Uterus (tissue), 4 donors: ENCODE data around the gene GPR183. TPM values are rescaled to one million over a fixed set of nuclear protein-coding genes. Genes with fewer than 3 reads are reported as not detected.

ENCODE experiments used
- DNase-seq, 2 donors: peaks; one replicate each; pipeline ENCODE4 v3.0.0-alpha.2; 2019 to 2020
- H3K27ac ChIP-seq, 2 donors: fragments of 200-600 bp; sonication (generic); 1 replicate in 1 of 2; 2 replicates in 1 of 2; pipeline ENCODE4 v1.5.1; 2016 to 2018
- H3K27me3 ChIP-seq, 2 donors: fragments of 200-600 bp; sonication (generic); one replicate each; pipeline ENCODE4 v1.5.1; 2018 to 2019; ENCODE audit warnings: control low read depth in 1 of 2
- H3K36me3 ChIP-seq, 2 donors: fragments of 200-600 bp; sonication (generic); one replicate each; pipeline ENCODE4 v1.5.1; 2019; ENCODE audit warnings: control low read depth in 1 of 2
- H3K4me1 ChIP-seq, 2 donors: fragments of 200-600 bp; sonication (generic); one replicate each; pipeline ENCODE4 v1.5.1; 2018 to 2019; ENCODE audit warnings: control low read depth in 1 of 2
- H3K4me3 ChIP-seq, 2 donors: fragments of 200-600 bp; sonication (generic); 1 replicate in 1 of 2; 2 replicates in 1 of 2; pipeline ENCODE4 v1.5.1; 2018 to 2019; ENCODE audit warnings: mild to moderate bottlenecking in 1 of 2
- H3K9me3 ChIP-seq, 2 donors: fragments of 200-600 bp; sonication (generic); one replicate each; pipeline ENCODE4 v1.5.1; 2019; ENCODE audit warnings: control low read depth in 1 of 2
- CTCF ChIP-seq, 4 experiments: fragments of 200-600 bp in 2 of 4; fragments of 450-650 bp in 2 of 4; sonication (generic) in 2 of 4; IDR thresholded peaks; one replicate each; pipeline ENCODE4 v1.5.1; 2016 to 2019; ENCODE audit warnings: antibody characterized with exemption in 4 of 4, mild to moderate bottlenecking in 2 of 4, moderate library complexity in 1 of 4
- POLR2A ChIP-seq, 2 donors: fragments of 450-650 bp; IDR thresholded peaks; one replicate each; pipeline ENCODE4 v1.6.1; 2016; ENCODE audit warnings: antibody characterized with exemption in 2 of 2, mild to moderate bottlenecking in 1 of 2, moderate library complexity in 1 of 2
- intact Hi-C: fragments of 100-400 bp; cut with DNase I; formaldehyde crosslinking; loops from one replicate; pipeline ENCODE4 v1.15.1; 2023; ENCODE audit warnings: low total_unique reads
- total RNA-seq, 4 donors: library from RNA; depleted of rRNA in 3 of 4; stranded (reverse); fragments of >200 nt in 3 of 4; gene quantifications; one replicate each; pipeline versions ENCODE4 v1.1.0 to v1.2.4, GENCODE V29; 2014 to 2023
- donor health status: DM: yes; HTN: yes; CAD: no.

GPR183 gene
- total RNA-seq, 4 donors from 2014 or later: 2.0 to 10.8 (median 3.8) TPM

DNA sequence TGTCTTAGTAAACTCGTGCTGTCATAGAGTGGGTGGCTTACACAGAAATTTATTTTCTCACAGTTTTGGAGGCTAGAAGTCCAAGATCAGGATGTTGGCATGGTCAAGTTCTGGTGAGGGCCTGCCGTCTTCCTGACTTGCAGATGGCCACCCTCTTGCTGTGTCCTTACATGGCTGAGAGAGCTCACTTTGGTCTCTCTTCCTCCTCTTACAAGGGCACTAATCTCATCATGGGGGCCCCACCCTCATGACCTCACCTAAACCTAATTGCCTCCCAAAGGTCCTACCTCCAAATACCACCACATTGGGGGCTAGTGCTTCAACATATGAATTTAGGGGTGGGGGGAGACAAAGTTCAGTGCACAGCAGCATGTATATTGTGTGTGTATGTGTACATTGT, 34.7 kb downstream of the GPR183 start:
- no peak for TF ChIP-seq POLR2A (IDR thresholded peaks at IDR 0.05)
- TF ChIP-seq CTCF (IDR thresholded peaks at IDR 0.05): no peak
- no peaks in the 10 kb centered on the region for H3K27me3 ChIP-seq
- H3K27ac ChIP-seq: no peak overlapping the region
- DNase-seq: no peak
- no peaks in the 10 kb centered on the region for H3K36me3 ChIP-seq
- intact Hi-C loops: no loop called here
- no peaks in the 10 kb centered on the region for H3K4me1 ChIP-seq
- no peaks in the 10 kb centered on the region for H3K9me3 ChIP-seq
- H3K4me3 ChIP-seq: no peak overlapping the region

DNA sequence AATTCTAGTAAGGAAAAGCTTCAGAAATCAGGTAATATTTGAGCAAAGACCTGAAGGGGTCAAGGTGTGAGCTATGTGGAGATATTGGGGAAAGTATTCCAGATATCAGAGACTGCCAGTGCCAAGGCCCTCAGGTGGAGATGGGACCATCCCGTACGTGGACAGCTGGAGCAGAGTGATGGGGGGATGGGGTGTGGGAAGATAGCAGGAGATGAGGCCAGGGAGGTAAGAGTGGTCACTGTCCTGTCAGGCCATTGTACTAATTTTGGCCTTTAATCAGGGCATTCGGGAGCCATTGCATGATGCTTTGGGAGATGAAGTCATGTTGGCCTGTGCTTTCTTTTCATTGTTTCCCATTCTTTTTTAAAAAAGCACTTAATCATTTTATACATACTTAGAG, 36.0 kb downstream of the GPR183 start:
- H3K4me1 ChIP-seq: no peaks in the 10 kb centered on the region
- no peaks in the 10 kb centered on the region for H3K36me3 ChIP-seq
- H3K4me3 ChIP-seq: no peak overlapping the region
- DNase-seq: no peak
- H3K9me3 ChIP-seq: no peaks in the 10 kb centered on the region
- TF ChIP-seq CTCF (IDR thresholded peaks at IDR 0.05): no peak
- no peak overlapping the region for H3K27ac ChIP-seq
- no peaks in the 10 kb centered on the region for H3K27me3 ChIP-seq
- intact Hi-C loops: no loop called here

DNA sequence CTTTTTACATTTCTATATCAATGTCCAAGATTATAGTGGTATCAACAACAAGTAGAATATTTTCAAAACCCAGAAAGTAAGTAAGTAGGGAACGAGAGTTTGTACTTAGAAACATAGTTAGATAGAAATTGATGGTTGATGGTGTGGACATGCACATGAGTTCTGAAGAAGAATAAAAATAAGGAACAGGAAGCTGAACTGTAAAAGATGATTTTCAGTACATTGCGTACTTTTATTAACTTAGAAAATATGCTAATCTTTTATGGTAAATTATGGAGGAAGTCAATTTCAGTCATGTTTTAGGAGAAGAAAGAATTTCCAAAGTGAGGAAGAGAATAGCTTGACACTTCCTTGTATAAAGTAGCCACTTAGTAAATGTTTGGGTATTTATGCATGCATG, 36.7 kb downstream of the GPR183 start:
- DNase-seq: no peak
- TF ChIP-seq CTCF (IDR thresholded peaks at IDR 0.05): no peak
- TF ChIP-seq POLR2A (IDR thresholded peaks at IDR 0.05): no peak
- Histone ChIP-seq H3K9me3 (no peaks in the 10 kb centered on the region), H3K27me3 (no peaks in the 10 kb centered on the region), H3K27ac (no peak overlapping the region), H3K36me3 (no peaks in the 10 kb centered on the region), H3K4me1 (no peaks in the 10 kb centered on the region), H3K4me3 (no peak overlapping the region)
- intact Hi-C loops: no loop called here

GRCh38 chr13:99269627-99270241, 37.5 kb downstream of the GPR183 start:
- Histone ChIP-seq H3K27ac (no peak overlapping the region), H3K36me3 (no peaks in the 10 kb centered on the region), H3K9me3 (no peaks in the 10 kb centered on the region), H3K4me3 (no peak overlapping the region), H3K27me3 (no peaks in the 10 kb centered on the region), H3K4me1 (no peaks in the 10 kb centered on the region)
- TF ChIP-seq CTCF (IDR thresholded peaks at IDR 0.05) (peak; percentile 34 to 52 (median 47)), POLR2A (IDR thresholded peaks at IDR 0.05) (no peak)
- no peak for DNase-seq
- intact Hi-C loops: loop anchor here (10.0 kb wide), 1 partner anchor 165 kb away; no protein-coding TSS in a partner anchor

DNA sequence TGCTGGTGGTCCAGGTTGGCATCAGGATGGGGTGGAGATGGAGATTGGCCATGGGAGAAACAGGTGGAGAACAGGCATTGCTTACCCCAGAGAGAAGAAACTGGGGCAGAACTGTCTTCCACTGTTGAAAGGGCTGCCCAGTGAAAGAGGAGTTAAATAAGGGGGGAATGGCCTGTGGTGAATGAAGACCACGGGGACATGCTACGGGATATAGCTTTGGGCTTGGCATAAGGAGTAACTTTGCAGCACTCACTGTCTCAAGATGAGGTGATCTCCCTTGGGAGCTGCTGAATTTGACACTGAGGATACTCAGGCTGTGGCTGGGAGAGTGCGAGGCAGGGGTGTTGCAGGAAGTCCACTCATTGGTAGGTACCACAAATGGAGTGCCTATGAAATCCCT, 38.4 kb downstream of the GPR183 start:
- TF ChIP-seq CTCF (IDR thresholded peaks at IDR 0.05): no peak
- no peak for TF ChIP-seq POLR2A (IDR thresholded peaks at IDR 0.05)
- intact Hi-C loops: loop anchor here (10.0 kb wide), 1 partner anchor 166 kb away; no protein-coding TSS in a partner anchor

More for the DNA sequence above, 38.4 kb downstream of the GPR183 start:
- no peaks in the 10 kb centered on the region for H3K9me3 ChIP-seq
- H3K4me3 ChIP-seq: no peak overlapping the region
- no peak for DNase-seq
- no peak overlapping the region for H3K27ac ChIP-seq
- H3K27me3 ChIP-seq: no peaks in the 10 kb centered on the region
- H3K36me3 ChIP-seq: no peaks in the 10 kb centered on the region
- H3K4me1 ChIP-seq: no peaks in the 10 kb centered on the region
